OCI-LY3 (cell line): ENCODE measurements around the gene S100A6.
"Not testable (repeated sequence)": the region's sequence is repeated elsewhere in the genome, so short reads cannot be mapped to it uniquely, and the experiment has no call there.

Experiments used
- EZH2phosphoT487 ChIP-seq: fragments of 200-600 bp; shearing (Covaris generic); IDR thresholded peaks from 2 replicates; pipeline ENCODE4 v1.6.1; 2018; ENCODE audit warnings: antibody characterized with exemption, mixed run types, low read depth
- TF ChIP-seq, protein P1 (sequence below): fragments of 200-600, 300-600 bp; sonication (generic); IDR thresholded peaks from 2 replicates; pipeline ENCODE4 v1.5.1; 2014; ENCODE audit warnings: antibody characterized with exemption, low read length, low read depth

DNA sequence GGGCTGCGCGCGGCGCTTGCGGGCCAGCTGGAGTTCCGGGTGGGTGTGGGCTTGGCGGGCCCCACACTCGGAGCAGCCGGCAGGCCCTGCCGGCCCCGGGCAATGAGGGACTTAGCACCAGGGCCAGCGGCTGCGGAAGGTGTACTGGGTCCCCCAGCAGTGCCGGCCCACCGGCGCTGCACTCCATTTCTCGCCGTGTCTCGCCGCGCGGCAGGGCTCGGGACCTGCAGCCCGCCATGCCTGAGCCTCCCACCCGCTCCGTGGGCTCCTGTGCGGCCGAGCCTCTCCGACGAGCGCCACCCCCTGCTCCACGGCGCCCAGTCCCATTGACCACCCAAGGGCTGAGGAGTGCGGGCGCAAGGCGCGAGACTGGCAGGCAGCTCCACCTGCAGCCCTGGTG, 14.0 kb downstream of the S100A6 start:
- TF ChIP-seq, protein P1, sequence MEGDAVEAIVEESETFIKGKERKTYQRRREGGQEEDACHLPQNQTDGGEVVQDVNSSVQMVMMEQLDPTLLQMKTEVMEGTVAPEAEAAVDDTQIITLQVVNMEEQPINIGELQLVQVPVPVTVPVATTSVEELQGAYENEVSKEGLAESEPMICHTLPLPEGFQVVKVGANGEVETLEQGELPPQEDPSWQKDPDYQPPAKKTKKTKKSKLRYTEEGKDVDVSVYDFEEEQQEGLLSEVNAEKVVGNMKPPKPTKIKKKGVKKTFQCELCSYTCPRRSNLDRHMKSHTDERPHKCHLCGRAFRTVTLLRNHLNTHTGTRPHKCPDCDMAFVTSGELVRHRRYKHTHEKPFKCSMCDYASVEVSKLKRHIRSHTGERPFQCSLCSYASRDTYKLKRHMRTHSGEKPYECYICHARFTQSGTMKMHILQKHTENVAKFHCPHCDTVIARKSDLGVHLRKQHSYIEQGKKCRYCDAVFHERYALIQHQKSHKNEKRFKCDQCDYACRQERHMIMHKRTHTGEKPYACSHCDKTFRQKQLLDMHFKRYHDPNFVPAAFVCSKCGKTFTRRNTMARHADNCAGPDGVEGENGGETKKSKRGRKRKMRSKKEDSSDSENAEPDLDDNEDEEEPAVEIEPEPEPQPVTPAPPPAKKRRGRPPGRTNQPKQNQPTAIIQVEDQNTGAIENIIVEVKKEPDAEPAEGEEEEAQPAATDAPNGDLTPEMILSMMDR = not testable (repeated sequence)
- TF ChIP-seq EZH2phosphoT487 = not testable (repeated sequence)
